H1 (cell line): ENCODE results near the gene HS1BP3. TPM values are rescaled to one million over a fixed set of nuclear protein-coding genes. Genes with fewer than 3 reads are reported as not detected.

ENCODE experiments used
- CTCF ChIA-PET: fragments of 300-600 bp; sonication (Branson Sonifier 250); formaldehyde crosslinking; loops from one replicate; lab custom pipeline; 2021; ENCODE audit not compliant: partially characterized antibody; lab: Charles Lee
- POLR2A ChIA-PET: fragments of 300-600 bp; sonication (Branson Sonifier 250); formaldehyde crosslinking; loops from one replicate; lab custom pipeline; 2021; ENCODE audit warnings: inconsistent platforms; ENCODE audit not compliant: partially characterized antibody; lab: Charles Lee
- DNase-seq, 2 experiments: peaks; one replicate each; pipeline versions ENCODE4 v3.0.0 to v3.0.0-alpha.2; 2010 to 2022; ENCODE audit warnings: low spot score in 2 of 2, low read depth in 1 of 2, mixed read lengths in 1 of 2
- FAIRE-seq: peaks from 2 replicates; lab custom pipeline; 2011; peaks lifted over from hg19 to GRCh38; lab: Jason Lieb, UNC
- H2AFZ ChIP-seq: 2 replicates; pipeline ENCODE4 v1.8.1; 2012; ENCODE audit warnings: low read length, inconsistent platforms
- H2AK5ac ChIP-seq: 2 replicates; pipeline ENCODE4 v1.6.1; 2013; ENCODE audit warnings: low read depth, low read length
- H2BK120ac ChIP-seq: replicated peaks from 2 replicates; pipeline ENCODE3; 2013; ENCODE audit warnings: low read depth, low read length, inconsistent platforms
- H2BK12ac ChIP-seq: 2 replicates; pipeline ENCODE4 v1.6.1; 2013; ENCODE audit warnings: low read depth, low read length
- H2BK15ac ChIP-seq: 2 replicates; pipeline ENCODE4 v1.6.1; 2013; ENCODE audit warnings: low read length
- H2BK20ac ChIP-seq: 2 replicates; pipeline ENCODE4 v1.6.1; 2013; ENCODE audit warnings: low read length
- H2BK5ac ChIP-seq: 2 replicates; pipeline ENCODE4 v1.6.1; 2013; ENCODE audit warnings: low read depth, low read length
- H3K14ac ChIP-seq: 2 replicates; pipeline ENCODE4 v1.6.1; 2013; ENCODE audit warnings: inconsistent platforms; ENCODE audit not compliant: insufficient read length
- H3K18ac ChIP-seq: 2 replicates; pipeline ENCODE4 v1.6.1; 2013; ENCODE audit warnings: low read length; ENCODE audit errors: extremely low read depth
- H3K23ac ChIP-seq: 2 replicates; pipeline ENCODE4 v1.6.1; 2013; ENCODE audit warnings: inconsistent platforms; ENCODE audit not compliant: insufficient read length
- H3K23me2 ChIP-seq: 2 replicates; pipeline ENCODE4 v1.6.1; 2013; ENCODE audit warnings: low read depth, low read length
- H3K27ac ChIP-seq: 2 replicates; pipeline ENCODE4 v1.6.1; 2011; ENCODE audit warnings: low read depth, low read length, inconsistent platforms
- H3K27me3 ChIP-seq, 4 experiments: replicated peaks in 1 of 4; 1 replicate in 1 of 4; 2 replicates in 3 of 4; pipeline versions ENCODE4 v1.6.1 to v1.8.1; 2011 to 2013; ENCODE audit warnings: low read length in 3 of 4, mild to moderate bottlenecking in 3 of 4, inconsistent platforms in 2 of 4, mixed read lengths in 2 of 4, moderate library complexity in 1 of 4; ENCODE audit not compliant: control insufficient read depth in 3 of 4, insufficient read depth in 3 of 4; ENCODE audit errors: extremely low read depth in 1 of 4
- H3K36me3 ChIP-seq, 4 experiments: 2 replicates each; pipeline versions ENCODE4 v1.6.1 to v1.8.1; 2011 to 2013; ENCODE audit warnings: mild to moderate bottlenecking in 4 of 4, low read length in 3 of 4, moderate library complexity in 2 of 4, control low read depth in 1 of 4, inconsistent platforms in 1 of 4; ENCODE audit not compliant: insufficient read depth in 4 of 4, control insufficient read depth in 2 of 4
- H3K4ac ChIP-seq: replicated peaks from 2 replicates; pipeline ENCODE3; 2013; ENCODE audit warnings: low read length, low read depth, mixed read lengths, inconsistent platforms; ENCODE audit not compliant: insufficient read length
- H3K4me1 ChIP-seq, 4 experiments: replicated peaks in 1 of 4; 1 replicate in 1 of 4; 2 replicates in 3 of 4; pipeline versions ENCODE4 v1.6.1 to v1.8.1; 2011 to 2013; ENCODE audit warnings: low read length in 3 of 4, inconsistent platforms in 2 of 4, mixed read lengths in 1 of 4; ENCODE audit not compliant: insufficient read depth in 4 of 4, control insufficient read depth in 3 of 4
- H3K4me2 ChIP-seq, 2 experiments: 2 replicates each; pipeline versions ENCODE4 v1.6.1 to v1.8.1; 2011 to 2013; ENCODE audit warnings: low read depth in 2 of 2, low read length in 2 of 2, control low read depth in 1 of 2, inconsistent platforms in 1 of 2, mild to moderate bottlenecking in 1 of 2; ENCODE audit not compliant: insufficient read depth in 1 of 2
- H3K4me3 ChIP-seq, 4 experiments: fragments of 200-600, 300-600 bp in 1 of 4; sonication (generic), shearing (Covaris generic), sonication (Bioruptor Twin) in 1 of 4; 2 replicates each; pipeline versions ENCODE4 v1.5.1 to v1.8.1; 2011 to 2016; ENCODE audit warnings: low read length in 4 of 4, low read depth in 3 of 4, control low read depth in 2 of 4, inconsistent platforms in 2 of 4, mild to moderate bottlenecking in 2 of 4, mixed read lengths in 1 of 4, moderate library complexity in 1 of 4; ENCODE audit not compliant: insufficient read depth in 2 of 4; ENCODE audit errors: extremely low read depth in 1 of 4
- H3K56ac ChIP-seq: replicated peaks from 2 replicates; pipeline ENCODE3; 2013; ENCODE audit warnings: low read depth, mild to moderate bottlenecking, mixed read lengths, low read length, inconsistent platforms; ENCODE audit not compliant: insufficient read length
- H3K79me1 ChIP-seq: 2 replicates; pipeline ENCODE4 v1.6.1; 2013; ENCODE audit warnings: low read depth, low read length, control low read depth
- H3K79me2 ChIP-seq, 2 experiments: 2 replicates each; pipeline versions ENCODE4 v1.6.1 to v1.8.1; 2012 to 2013; ENCODE audit warnings: low read length in 2 of 2, mild to moderate bottlenecking in 2 of 2, inconsistent platforms in 1 of 2; ENCODE audit not compliant: insufficient read depth in 2 of 2, control insufficient read depth in 1 of 2
- H3K9ac ChIP-seq, 4 experiments: replicated peaks in 1 of 4; 1 replicate in 1 of 4; 2 replicates in 3 of 4; pipeline versions ENCODE4 v1.6.1 to v1.8.1; 2011 to 2013; ENCODE audit warnings: low read depth in 3 of 4, low read length in 3 of 4, control low read depth in 2 of 4, mild to moderate bottlenecking in 2 of 4, moderate library complexity in 2 of 4, inconsistent platforms in 1 of 4; ENCODE audit errors: extremely low read depth in 1 of 4
- H3K9me3 ChIP-seq, 2 experiments: 2 replicates each; pipeline versions ENCODE4 v1.6.1 to v1.8.1; 2012 to 2013; ENCODE audit warnings: mild to moderate bottlenecking in 2 of 2, moderate library complexity in 2 of 2, control low read depth in 1 of 2, inconsistent platforms in 1 of 2, low read depth in 1 of 2, low read length in 1 of 2, mixed read lengths in 1 of 2; ENCODE audit not compliant: insufficient read depth in 2 of 2
- H4K20me1 ChIP-seq, 2 experiments: replicated peaks in 1 of 2; 2 replicates each; pipeline versions ENCODE3 to v1.8.1; 2011 to 2013; ENCODE audit warnings: inconsistent platforms in 2 of 2, low read length in 2 of 2, mild to moderate bottlenecking in 1 of 2; ENCODE audit not compliant: insufficient read depth in 2 of 2, control insufficient read depth in 1 of 2
- H4K5ac ChIP-seq: 2 replicates; pipeline ENCODE4 v1.6.1; 2013; ENCODE audit warnings: low read length, low read depth, mixed read lengths, inconsistent platforms; ENCODE audit not compliant: insufficient read length
- H4K8ac ChIP-seq: 2 replicates; pipeline ENCODE4 v1.8.0; 2013; ENCODE audit warnings: mild to moderate bottlenecking, moderate library complexity, low read length, inconsistent platforms; ENCODE audit not compliant: insufficient read depth; ENCODE audit errors: extremely low read depth
- H4K91ac ChIP-seq: replicated peaks from 2 replicates; pipeline ENCODE3; 2013; ENCODE audit warnings: low read length, mixed read lengths, inconsistent platforms; ENCODE audit not compliant: insufficient read length
- EGR1 ChIP-seq: IDR thresholded peaks from 2 replicates; pipeline ENCODE4 v1.6.1; 2011; ENCODE audit warnings: low read depth, low read length, borderline replicate concordance
- WGBS, 2 experiments: shearing (Covaris generic) in 1 of 2; methylation state at CpG; one replicate each; pipeline versions ENCODE4 v1.1.6 to v1.1.7; 2013 to 2015; ENCODE audit warnings: low lambda C conversion rate in 2 of 2, mixed read lengths in 2 of 2, inconsistent platforms in 1 of 2, low coverage in 1 of 2, missing lambda C conversion rate in 1 of 2; ENCODE audit not compliant: insufficient replicate concordance in 2 of 2, insufficient coverage in 1 of 2, insufficient read length in 1 of 2; ENCODE audit errors: extremely low coverage in 1 of 2, missing lambda C conversion rate in 1 of 2; 5-methylcytosine and 5-hydroxymethylcytosine counted together
- polyA plus RNA-seq, 7 experiments: library from polyadenylated mRNA; depleted of rRNA in 3 of 7; stranded (reverse) in 5 of 7; unstranded in 2 of 7; fragments of >200 nt in 5 of 7; fragments of 200-250 nt in 2 of 7; gene quantifications; 1 replicate in 5 of 7; 2 replicates in 1 of 7; 4 replicates in 1 of 7; pipeline versions ENCODE4 v1.2.1 to v1.2.3, GENCODE V29; 2011 to 2013; ENCODE audit warnings: missing spikeins in 2 of 7, mixed read lengths in 2 of 7
- total RNA-seq: library from RNA; stranded (reverse); fragmentation: NEBNext Ultra II Directional; extraction: Animal tissue kit (Norgen Biotek cat#: 25700); gene quantifications from 2 replicates; pipeline ENCODE4 v1.2.1, GENCODE V29; 2021

Gene HS1BP3
- total and polyA plus RNA-seq, 2 of the 8 experiments (the other 6 are each of a cell fraction or from before 2014, with no cell fraction given), result 11.1 to 11.3 TPM

GRCh38 chr2:20678780-20679179 lies 27.9 kb upstream of the HS1BP3 start:
- no peak overlapping the region for H2BK20ac ChIP-seq
- peaks cover 0 to 13% (median 10%) of the 10 kb centered on the region in 4 experiments; a peak in 4 of 7 replicates for H3K27me3 ChIP-seq
- H3K56ac ChIP-seq, result no peak overlapping the region
- DNase-seq, result no peak
- no peak overlapping the region for H3K18ac ChIP-seq
- H4K91ac ChIP-seq, result no peak overlapping the region
- no peak overlapping the region for H3K27ac ChIP-seq
- no peak overlapping the region for H3K9ac ChIP-seq
- no peak overlapping the region for H3K4me3 ChIP-seq
- H4K8ac ChIP-seq, result no peak overlapping the region
- no peaks in the 10 kb centered on the region for H3K79me2 ChIP-seq
- CTCF ChIA-PET, result interaction anchor here (0.6 to 8.7 kb wide), 17 partner anchors 9 to 377 kb away, joined by 3 to 266 read pairs (median 15); partner anchors contain the start of gene GDF7
- no peak overlapping the region for H2AK5ac ChIP-seq
- no peaks in the 10 kb centered on the region for H3K23me2 ChIP-seq
- no peak overlapping the region for H2BK12ac ChIP-seq
- no peak overlapping the region for H2BK120ac ChIP-seq
- no peak overlapping the region for H3K4me2 ChIP-seq
- H3K23ac ChIP-seq, result no peak overlapping the region
- peaks cover 6% of the 10 kb centered on the region in 2 experiments for H4K20me1 ChIP-seq
- no peak overlapping the region for H2BK15ac ChIP-seq
- no peak for FAIRE-seq
- H3K9me3 ChIP-seq, result no peaks in the 10 kb centered on the region
- H3K36me3 ChIP-seq, result no peaks in the 10 kb centered on the region; a peak in 1 of 8 replicates
- no peaks in the 10 kb centered on the region for H3K79me1 ChIP-seq
- no peak overlapping the region for H3K4ac ChIP-seq
- H2BK5ac ChIP-seq, result no peak overlapping the region
- H2AFZ ChIP-seq, result no peak overlapping the region
- peaks cover 0 to 18% (median 8%) of the 10 kb centered on the region in 4 experiments; a peak in 6 of 7 replicates for H3K4me1 ChIP-seq
- WGBS, 2 experiments, result 95% methylated on average over 2 of the region's 2 CpGs; no CpG with 5 or more reads in 1 of the 2 experiments
- no peak overlapping the region for H4K5ac ChIP-seq
- no peak overlapping the region for H3K14ac ChIP-seq
- POLR2A ChIA-PET, result interaction anchor here (1.4 kb wide), 1 partner anchor 12 kb away, joined by 6 read pairs; no protein-coding TSS in a partner anchor
- TF ChIP-seq EGR1, result no peak
